SK-N-MC (cell line): Measurements from ENCODE around the gene CPN2.

Experiments used
- EZH2 ChIP-seq: fragments of 200-600 bp; sonication (generic); IDR thresholded peaks from one replicate; pipeline ENCODE4 v1.6.1; 2017; ENCODE audit warnings: antibody characterized with exemption
- FOXP2 ChIP-seq: optimal IDR thresholded peaks from 2 replicates; pipeline ENCODE3; 2011; ENCODE audit warnings: mild to moderate bottlenecking, moderate library complexity; ENCODE audit not compliant: insufficient read depth; ENCODE audit errors: extremely low read length, control extremely low read depth
- POLR2AphosphoS5 ChIP-seq: IDR thresholded peaks from 2 replicates; pipeline ENCODE4 v1.6.1; 2012; ENCODE audit warnings: mild to moderate bottlenecking, low read depth, low read length, borderline replicate concordance

GRCh38 chr3:194320744-194321243, 30.3 kb downstream of the CPN2 start:
- TF ChIP-seq EZH2 (no peak), POLR2AphosphoS5 (no peak), FOXP2 (no peak)
